Placental pericyte (primary cell): ENCODE results near the gene TSEN15. TPM values are rescaled to one million over a fixed set of nuclear protein-coding genes. Genes with fewer than 3 reads are reported as not detected.

Experiments used
- total RNA-seq: library from RNA; depleted of rRNA; stranded (reverse); fragments of >200 nt; gene quantifications from 2 replicates; pipeline ENCODE4 v1.2.3, GENCODE V29; 2012

Gene TSEN15
- total RNA-seq, result 36.5 and 57.1 TPM in 2 replicates

GRCh38 chr1:184051485-184052193 is at the start of gene TSEN15:
Gene TSEN15 (plus strand): TSS chr1:184051730. CDS start chr1:184051756, 26 bp downstream.

Other genes with a start within 250 kb of the TSEN15 start
- gene RGL1, start 246.6 kb upstream of the TSEN15 start, total RNA-seq, result 28.7 and 35.1 TPM in 2 replicates
- gene COLGALT2, start 14.0 kb upstream of the TSEN15 start, total RNA-seq, result 0.22 and 0.29 TPM in 2 replicates